Activated CD4-positive, alpha-beta T cell treated with anti-CD3 and anti-CD28 coated beads, Interleukin-2, amount 10 ng/mL, durations not matched to agents 24 days and 14 days (primary cell): ENCODE data around the gene ADCYAP1. TPM values are rescaled to one million over a fixed set of nuclear protein-coding genes. Genes with fewer than 3 reads are reported as not detected.

Source experiments
- DNase-seq: peaks from one replicate; pipeline ENCODE4 v3.0.0; 2022
- H3K27ac Mint-ChIP-seq: one replicate; pipeline ENCODE4 v1.8.0; 2022; ENCODE audit warnings: mild to moderate bottlenecking, mixed read lengths
- H3K27me3 Mint-ChIP-seq: one replicate; pipeline ENCODE4 v1.8.0; 2022; ENCODE audit warnings: mixed read lengths
- H3K36me3 Mint-ChIP-seq: one replicate; pipeline ENCODE4 v1.8.0; 2022; ENCODE audit warnings: low read depth, mild to moderate bottlenecking, mixed read lengths
- H3K4me1 Mint-ChIP-seq: one replicate; pipeline ENCODE4 v1.8.0; 2021; ENCODE audit warnings: mixed read lengths
- H3K4me3 Mint-ChIP-seq: one replicate; pipeline ENCODE4 v1.8.0; 2022; ENCODE audit warnings: mild to moderate bottlenecking, moderate library complexity, mixed read lengths
- H3K9me3 Mint-ChIP-seq: one replicate; pipeline ENCODE4 v1.8.0; 2021; ENCODE audit warnings: mixed read lengths
- intact Hi-C: fragments of 100-400 bp; cut with micrococcal nuclease; formaldehyde crosslinking; loops from one replicate; pipeline ENCODE4 v1.15.1; 2023
- total RNA-seq: library from RNA; stranded (reverse); gene quantifications from 2 replicates; pipeline ENCODE4 v1.2.3, GENCODE V29; 2022

ADCYAP1 gene
- total RNA-seq, 1 donor from 2014 or later, result not detected

DNA sequence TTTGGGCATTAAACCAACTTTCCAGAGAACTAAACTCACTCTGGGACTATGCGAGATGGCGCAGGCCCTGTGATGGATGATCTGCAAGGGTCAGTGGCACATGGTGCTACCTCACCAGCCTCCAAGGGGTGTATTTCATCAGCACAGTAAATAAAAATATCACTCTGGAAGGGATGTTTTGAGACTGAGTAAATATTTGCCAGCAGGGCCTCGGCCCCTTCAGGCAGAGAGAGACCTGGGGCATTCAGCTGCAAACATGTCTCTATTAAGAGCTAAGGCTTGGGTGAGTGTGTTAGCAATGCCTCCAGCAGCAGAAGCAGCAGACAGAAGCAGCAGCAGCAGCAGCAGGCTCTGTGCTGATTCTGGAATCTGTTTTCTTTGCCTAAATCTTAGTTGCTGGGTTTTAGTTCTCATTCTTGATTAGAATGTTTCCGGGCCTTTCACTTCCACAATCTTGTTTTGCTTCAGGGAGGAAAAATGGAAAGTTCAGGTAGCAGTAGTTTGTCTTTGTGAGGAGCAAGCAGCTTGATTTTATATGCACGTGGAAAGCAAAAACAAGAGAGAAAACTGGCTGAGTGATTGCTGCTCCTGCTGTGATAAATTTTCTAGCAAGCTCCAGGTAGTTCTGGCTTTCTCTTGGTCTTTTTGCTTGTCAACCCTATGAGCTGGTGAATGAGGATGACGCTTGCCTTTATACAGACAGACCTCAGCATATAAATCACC lies 18.6 kb downstream of the ADCYAP1 start:
- intact Hi-C loops, result no loop called here
- Mint-ChIP-seq H3K27ac (no peak overlapping the region), H3K27me3 (peaks cover 1% of the 10 kb centered on the region), H3K4me1 (no peaks in the 10 kb centered on the region), H3K36me3 (no peaks in the 10 kb centered on the region), H3K9me3 (no peaks in the 10 kb centered on the region), H3K4me3 (no peak overlapping the region)
- no peak for DNase-seq

- no peak overlapping the region for H3K4me3 Mint-ChIP-seq
- no peaks in the 10 kb centered on the region for H3K36me3 Mint-ChIP-seq
- no peak for DNase-seq
- no peaks in the 10 kb centered on the region for H3K27me3 Mint-ChIP-seq
- no peak overlapping the region for H3K27ac Mint-ChIP-seq
- H3K9me3 Mint-ChIP-seq, result no peaks in the 10 kb centered on the region
- intact Hi-C loops, result no loop called here
- no peaks in the 10 kb centered on the region for H3K4me1 Mint-ChIP-seq
Observed at GRCh38 chr18:924987-925386, 20.3 kb downstream of the ADCYAP1 start.

- Mint-ChIP-seq H3K36me3 (no peaks in the 10 kb centered on the region), H3K27me3 (no peaks in the 10 kb centered on the region), H3K4me1 (no peaks in the 10 kb centered on the region), H3K9me3 (no peaks in the 10 kb centered on the region), H3K27ac (no peak overlapping the region), H3K4me3 (no peak overlapping the region)
- DNase-seq, result no peak
- intact Hi-C loops, result no loop called here
Observed at GRCh38 chr18:926946-927345, 22.3 kb downstream of the ADCYAP1 start.

DNA sequence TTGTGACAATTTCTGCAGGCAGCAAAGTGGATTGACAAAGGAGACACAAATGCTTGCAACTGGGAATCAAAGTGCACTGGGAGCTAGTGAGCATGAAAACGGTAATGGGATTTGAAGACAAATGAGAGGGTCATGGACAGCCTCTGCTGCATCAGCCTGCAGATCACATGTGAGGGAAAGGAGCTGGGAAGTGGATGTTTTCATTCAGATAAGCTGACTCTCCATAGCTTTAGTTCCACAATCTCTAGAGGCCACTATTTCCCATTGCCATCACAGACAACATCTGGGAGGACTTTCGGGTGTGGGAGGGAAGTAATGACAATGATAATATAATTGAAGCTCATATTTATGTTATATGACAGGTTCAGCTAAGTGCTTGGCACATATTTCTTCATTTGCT lies 28.4 kb downstream of the ADCYAP1 start:
- intact Hi-C loops, result no loop called here
- H3K36me3 Mint-ChIP-seq, result no peaks in the 10 kb centered on the region
- H3K27me3 Mint-ChIP-seq, result no peaks in the 10 kb centered on the region
- no peak for DNase-seq
- no peaks in the 10 kb centered on the region for H3K4me1 Mint-ChIP-seq
- H3K4me3 Mint-ChIP-seq, result no peak overlapping the region
- H3K27ac Mint-ChIP-seq, result no peak overlapping the region
- no peaks in the 10 kb centered on the region for H3K9me3 Mint-ChIP-seq

DNA sequence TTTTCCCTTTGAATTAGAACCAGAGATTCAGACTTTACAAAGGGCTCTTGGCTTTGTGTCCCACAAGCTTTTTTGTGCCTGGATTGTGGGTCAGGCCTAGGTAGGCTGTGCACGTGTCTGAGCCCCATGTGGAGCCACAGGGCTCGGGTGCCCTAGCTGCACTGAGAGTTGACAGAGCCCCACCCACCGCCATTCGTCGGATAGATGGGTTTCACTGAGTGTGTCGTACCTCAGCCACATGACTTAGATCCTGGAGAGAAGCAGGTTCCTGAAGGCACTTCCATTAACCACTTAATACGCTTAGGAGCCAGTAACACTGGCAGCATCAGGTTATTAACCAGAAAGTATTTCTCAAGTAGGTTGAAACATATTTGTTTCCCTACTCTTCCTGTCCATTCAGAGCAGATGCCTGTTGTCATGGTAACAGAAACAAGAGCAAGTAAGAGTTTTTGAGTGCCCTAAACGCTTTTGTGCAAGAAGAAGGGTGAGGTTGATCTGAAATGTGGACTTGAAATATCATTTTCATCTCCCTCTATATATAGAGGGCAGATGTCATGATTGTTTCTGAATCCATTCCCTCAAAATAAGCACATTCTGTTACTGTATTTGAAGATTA lies 30.0 kb downstream of the ADCYAP1 start:
- no peaks in the 10 kb centered on the region for H3K36me3 Mint-ChIP-seq
- H3K9me3 Mint-ChIP-seq, result no peaks in the 10 kb centered on the region
- H3K27me3 Mint-ChIP-seq, result peaks cover 2% of the 10 kb centered on the region
- H3K4me3 Mint-ChIP-seq, result no peak overlapping the region
- DNase-seq, result no peak
- intact Hi-C loops, result no loop called here
- H3K27ac Mint-ChIP-seq, result no peak overlapping the region
- no peaks in the 10 kb centered on the region for H3K4me1 Mint-ChIP-seq

GRCh38 chr18:936941-937340 lies 32.3 kb downstream of the ADCYAP1 start:
- DNase-seq, result no peak
- Mint-ChIP-seq H3K9me3 (no peaks in the 10 kb centered on the region), H3K4me3 (no peak overlapping the region), H3K4me1 (no peaks in the 10 kb centered on the region), H3K36me3 (no peaks in the 10 kb centered on the region), H3K27me3 (peaks cover 2% of the 10 kb centered on the region), H3K27ac (no peak overlapping the region)
- intact Hi-C loops, result no loop called here

DNA sequence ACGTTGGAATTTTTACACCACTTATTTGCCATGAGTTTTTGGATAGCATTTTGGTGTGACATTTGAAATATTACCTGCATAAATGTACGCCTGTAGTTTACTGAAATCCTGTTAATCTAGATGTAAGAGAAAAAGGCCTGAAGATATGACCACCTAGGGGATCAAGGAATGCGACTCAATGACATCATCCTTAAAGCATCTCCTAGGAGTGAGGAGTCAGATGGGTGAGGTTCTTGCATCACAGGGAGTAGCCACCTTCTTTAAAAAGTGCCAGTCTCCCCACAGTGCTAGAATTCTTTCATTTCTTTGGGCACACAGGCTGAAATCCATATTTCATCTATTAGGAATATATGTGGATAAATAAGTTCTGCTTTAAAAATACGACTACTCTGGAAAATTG lies 34.5 kb downstream of the ADCYAP1 start:
- H3K36me3 Mint-ChIP-seq, result no peaks in the 10 kb centered on the region
- DNase-seq, result no peak
- intact Hi-C loops, result no loop called here
- no peak overlapping the region for H3K4me3 Mint-ChIP-seq
- H3K9me3 Mint-ChIP-seq, result no peaks in the 10 kb centered on the region
- peaks cover 2% of the 10 kb centered on the region for H3K27me3 Mint-ChIP-seq
- H3K4me1 Mint-ChIP-seq, result no peaks in the 10 kb centered on the region
- no peak overlapping the region for H3K27ac Mint-ChIP-seq

DNA sequence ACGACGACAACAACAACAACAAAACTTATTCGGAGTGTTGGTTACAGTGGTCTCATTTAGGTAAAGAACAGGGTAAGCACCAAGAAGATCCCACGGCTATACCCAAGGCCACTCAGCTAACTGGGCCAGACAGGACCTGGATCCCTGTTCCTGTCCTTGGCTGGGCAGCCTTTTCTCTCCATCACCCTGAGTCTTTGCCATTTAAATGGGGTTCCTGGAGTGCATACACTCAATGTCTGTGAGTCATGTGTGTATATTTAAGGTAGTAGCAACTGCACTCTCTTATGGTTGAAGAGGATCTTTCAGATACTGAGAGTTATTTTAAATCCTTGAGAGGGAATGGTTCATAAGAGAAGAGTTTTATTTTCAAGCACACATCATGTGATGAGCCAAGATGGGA lies 35.3 kb downstream of the ADCYAP1 start:
- Mint-ChIP-seq H3K27me3 (peaks cover 2% of the 10 kb centered on the region), H3K4me3 (no peak overlapping the region), H3K4me1 (no peaks in the 10 kb centered on the region), H3K27ac (no peak overlapping the region), H3K9me3 (no peaks in the 10 kb centered on the region), H3K36me3 (no peaks in the 10 kb centered on the region)
- no peak for DNase-seq
- intact Hi-C loops, result no loop called here

DNA sequence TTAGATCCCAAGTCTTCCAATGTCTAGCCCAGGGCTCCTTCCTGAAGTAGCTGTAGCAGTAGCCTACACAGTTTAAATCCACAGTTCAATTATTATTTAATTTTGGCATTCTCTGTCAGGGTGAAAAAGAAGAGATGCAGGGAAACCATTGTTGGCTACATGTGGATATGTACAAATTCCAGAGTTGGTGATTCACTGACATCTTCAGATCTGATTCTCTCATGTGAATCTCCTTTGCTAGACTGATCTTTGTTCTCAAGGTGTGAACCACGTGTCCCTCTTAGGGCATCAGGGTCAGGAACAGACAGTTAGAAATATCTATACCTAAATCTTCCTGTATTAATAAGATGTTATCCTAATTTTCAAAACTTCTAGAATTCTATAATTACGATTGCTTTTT lies 36.7 kb downstream of the ADCYAP1 start:
- intact Hi-C loops, result no loop called here
- H3K27ac Mint-ChIP-seq, result no peak overlapping the region
- H3K27me3 Mint-ChIP-seq, result peaks cover 2% of the 10 kb centered on the region
- H3K4me1 Mint-ChIP-seq, result no peaks in the 10 kb centered on the region
- H3K4me3 Mint-ChIP-seq, result no peak overlapping the region
- H3K36me3 Mint-ChIP-seq, result no peaks in the 10 kb centered on the region
- DNase-seq, result no peak
- H3K9me3 Mint-ChIP-seq, result no peaks in the 10 kb centered on the region

- peaks cover 1% of the 10 kb centered on the region for H3K27me3 Mint-ChIP-seq
- H3K9me3 Mint-ChIP-seq, result no peaks in the 10 kb centered on the region
- no peaks in the 10 kb centered on the region for H3K4me1 Mint-ChIP-seq
- H3K27ac Mint-ChIP-seq, result no peak overlapping the region
- H3K36me3 Mint-ChIP-seq, result no peaks in the 10 kb centered on the region
- DNase-seq, result no peak
- no peak overlapping the region for H3K4me3 Mint-ChIP-seq
- intact Hi-C loops, result no loop called here
Observed at GRCh38 chr18:944440-944839, 39.8 kb downstream of the ADCYAP1 start.

- H3K27me3 Mint-ChIP-seq, result no peaks in the 10 kb centered on the region
- intact Hi-C loops, result no loop called here
- H3K27ac Mint-ChIP-seq, result no peak overlapping the region
- H3K9me3 Mint-ChIP-seq, result no peaks in the 10 kb centered on the region
- no peak overlapping the region for H3K4me3 Mint-ChIP-seq
- H3K36me3 Mint-ChIP-seq, result no peaks in the 10 kb centered on the region
- DNase-seq, result no peak
- H3K4me1 Mint-ChIP-seq, result no peaks in the 10 kb centered on the region
Observed at GRCh38 chr18:949724-950631, 45.3 kb downstream of the ADCYAP1 start.

DNA sequence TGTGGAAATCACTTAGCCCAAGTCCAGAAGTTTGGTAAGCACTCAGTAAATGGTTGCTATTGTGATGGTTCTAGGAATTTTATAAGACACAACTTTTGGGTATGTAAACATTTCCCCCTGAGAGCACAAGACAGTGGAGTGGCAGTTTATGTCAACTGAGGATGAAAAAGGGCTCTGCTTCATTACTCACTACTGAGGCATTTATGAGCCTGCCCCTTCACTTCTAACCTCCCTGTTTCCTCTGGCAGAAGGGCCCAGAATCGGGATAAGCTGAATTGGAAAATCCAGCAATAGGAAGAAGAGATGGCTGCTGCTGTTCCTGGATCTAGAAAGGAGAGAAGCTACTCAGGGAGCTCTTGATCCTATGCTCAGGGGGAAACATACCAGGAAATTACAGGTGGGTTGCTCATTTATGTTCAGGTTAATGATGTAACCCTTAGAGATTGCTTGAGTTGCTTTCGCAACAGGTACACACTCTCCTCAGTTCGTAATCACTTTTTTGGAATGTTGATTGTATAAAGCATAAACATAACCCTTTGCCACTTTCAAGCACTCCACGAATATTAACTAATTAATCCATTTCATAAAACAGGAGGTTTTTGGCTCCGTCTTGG lies 46.3 kb downstream of the ADCYAP1 start:
- no peaks in the 10 kb centered on the region for H3K27me3 Mint-ChIP-seq
- H3K4me3 Mint-ChIP-seq, result no peak overlapping the region
- H3K27ac Mint-ChIP-seq, result no peak overlapping the region
- H3K36me3 Mint-ChIP-seq, result no peaks in the 10 kb centered on the region
- intact Hi-C loops, result no loop called here
- no peak for DNase-seq
- no peaks in the 10 kb centered on the region for H3K9me3 Mint-ChIP-seq
- no peaks in the 10 kb centered on the region for H3K4me1 Mint-ChIP-seq

DNA sequence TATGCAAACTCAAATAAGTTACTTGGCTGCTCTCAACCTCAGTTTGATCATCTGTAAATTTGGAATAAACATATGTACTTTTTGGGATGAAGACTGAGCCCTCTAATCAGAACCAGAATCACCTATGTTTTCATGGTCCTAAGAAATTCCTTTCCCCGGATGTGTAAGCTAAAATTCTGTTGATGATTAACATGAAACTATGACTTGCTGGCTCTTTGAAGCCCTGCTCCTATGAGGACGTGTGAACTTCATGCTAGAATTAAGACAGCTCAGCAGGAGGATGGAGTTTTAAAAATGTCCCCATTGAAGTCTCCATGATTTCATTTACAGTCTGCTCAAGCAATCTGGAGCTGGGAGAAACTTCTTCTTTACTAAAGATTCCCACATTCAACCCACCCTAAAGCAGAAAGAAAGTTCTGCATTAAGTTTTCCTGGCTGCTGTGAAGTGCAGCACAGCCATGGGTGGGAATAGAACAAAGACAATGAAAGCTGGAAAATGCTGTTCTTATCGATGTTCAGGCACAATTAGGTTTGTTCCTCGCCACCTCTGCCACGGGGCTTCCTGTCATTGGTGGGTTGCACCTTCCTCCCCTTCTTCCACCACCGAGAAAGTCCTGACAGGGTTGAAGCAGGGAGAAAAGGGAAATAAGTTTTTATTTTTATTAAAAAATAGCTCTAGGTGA lies 50.9 kb downstream of the ADCYAP1 start:
- DNase-seq, result no peak
- H3K4me3 Mint-ChIP-seq, result no peak overlapping the region
- no peaks in the 10 kb centered on the region for H3K36me3 Mint-ChIP-seq
- no peaks in the 10 kb centered on the region for H3K4me1 Mint-ChIP-seq
- peaks cover 3% of the 10 kb centered on the region for H3K27me3 Mint-ChIP-seq
- no peak overlapping the region for H3K27ac Mint-ChIP-seq
- H3K9me3 Mint-ChIP-seq, result no peaks in the 10 kb centered on the region
- intact Hi-C loops, result no loop called here
